ENCODE measurements around the gene WFDC12.
A peak's percentile ranks its signal among the peaks of the same experiment; 100 is the strongest.
"Not testable (repeated sequence)": the region's sequence is repeated elsewhere in the genome, so short reads cannot be mapped to it uniquely, and the experiment has no call there.

WFDC12 gene, protein sequence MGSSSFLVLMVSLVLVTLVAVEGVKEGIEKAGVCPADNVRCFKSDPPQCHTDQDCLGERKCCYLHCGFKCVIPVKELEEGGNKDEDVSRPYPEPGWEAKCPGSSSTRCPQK

DNA sequence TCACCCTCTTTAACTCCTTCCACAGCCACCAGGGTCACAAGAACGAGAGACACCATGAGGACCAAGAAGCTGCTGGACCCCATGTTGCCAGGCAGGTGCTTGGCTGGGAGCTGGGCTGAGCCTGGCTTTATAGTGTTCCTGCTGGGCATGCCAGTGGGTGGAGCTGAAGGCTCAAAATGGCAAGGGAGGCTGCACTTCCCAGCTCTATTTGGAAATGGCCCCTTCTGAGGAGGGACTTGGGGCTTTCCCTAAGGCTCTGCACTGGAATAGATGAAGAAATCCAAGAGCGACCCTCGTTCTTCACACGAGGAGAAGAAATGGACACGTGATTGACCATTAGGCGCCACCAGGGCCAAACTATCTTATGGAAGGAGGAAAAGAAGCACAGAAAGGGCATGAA, at the start of gene WFDC12:
Gene WFDC12 (minus strand): TSS at position 101 of the 400 bp plus-strand sequence. CDS start 18 bp downstream, at position 83.
- no peak for DNase-seq

DNA sequence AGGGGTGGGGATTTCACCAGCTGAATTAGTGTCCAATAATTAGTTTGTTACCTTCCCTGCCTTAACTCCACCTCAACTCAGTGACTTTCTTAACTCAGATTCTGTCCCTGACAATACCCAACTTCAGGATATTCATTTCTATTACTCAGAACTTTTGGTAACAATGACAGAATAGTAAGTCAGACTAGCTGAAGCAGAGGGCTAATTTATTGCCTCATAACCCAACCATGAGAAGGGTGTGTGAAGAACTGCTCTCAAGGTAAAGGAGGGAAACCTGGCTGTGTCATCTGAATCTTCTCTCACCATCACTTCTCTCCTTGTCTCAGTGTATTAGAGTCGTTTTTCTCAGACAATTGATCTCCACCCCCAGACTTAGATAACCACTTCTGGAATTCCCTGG, 49.3 kb upstream of the WFDC12 start:
- DNase-seq: no peak

DNA sequence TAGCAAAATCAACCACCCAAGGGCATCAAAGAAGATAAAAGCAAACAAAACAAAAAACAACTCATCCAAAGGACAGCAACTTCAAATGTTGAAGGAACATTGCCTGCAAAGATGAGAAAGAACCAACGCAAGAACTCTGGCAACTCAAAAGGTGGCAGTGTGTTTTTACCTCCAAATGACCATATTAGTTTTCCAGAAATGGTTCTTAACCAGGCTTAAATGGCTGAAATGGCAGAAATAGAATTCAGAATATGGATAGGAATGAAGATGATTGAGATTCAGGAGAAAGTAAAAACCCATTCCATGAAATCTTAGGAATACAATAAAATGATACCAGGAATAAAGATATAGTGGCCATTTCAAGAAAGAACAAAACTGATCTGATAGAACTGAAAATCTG, 40.6 kb upstream of the WFDC12 start:
- DNase-seq: no peak

- no peak for DNase-seq
These were observed 39.0 kb upstream of the WFDC12 start for GRCh38 chr20:45163083-45163803.

DNA sequence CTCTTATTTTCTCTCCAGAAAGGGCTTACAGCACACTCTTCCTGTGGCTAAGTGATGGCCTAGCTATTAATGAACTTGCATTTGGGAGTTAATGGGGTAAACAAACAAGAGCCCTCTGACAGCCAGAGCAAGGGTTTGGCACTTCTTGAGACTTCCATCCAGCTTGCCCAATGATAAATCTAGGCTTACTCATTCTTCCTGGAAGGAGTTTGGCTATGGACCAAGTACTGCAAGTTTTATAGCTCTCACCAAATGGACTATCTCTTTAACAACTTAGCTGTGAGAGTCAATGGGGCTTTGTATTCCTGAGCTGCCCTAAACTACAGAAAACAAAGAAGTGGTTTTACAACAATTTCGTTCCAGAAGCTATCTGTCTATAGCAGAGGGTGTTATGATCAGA, 33.7 kb upstream of the WFDC12 start:
- DNase-seq: peak; percentile 67

DNA sequence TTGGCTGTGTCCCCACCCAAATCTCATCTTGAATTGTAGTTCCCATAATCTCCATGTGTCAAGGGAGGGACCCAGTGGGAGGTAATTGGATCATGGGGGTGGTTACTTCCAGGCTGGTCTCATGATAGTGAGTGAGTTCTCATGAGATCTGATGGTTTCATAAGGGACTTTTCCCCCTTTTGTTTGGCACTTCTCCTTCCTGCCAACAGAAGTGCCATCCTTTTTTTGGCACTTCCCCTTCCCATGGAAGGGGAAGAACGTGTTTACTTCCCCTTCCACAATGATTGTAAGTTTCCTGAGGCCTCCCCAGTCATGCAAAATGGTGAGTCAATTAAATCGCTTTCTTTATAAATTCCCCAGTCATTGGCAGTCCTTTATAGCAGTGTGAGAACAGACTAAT, 32.4 kb upstream of the WFDC12 start:
- no peak for DNase-seq

- not testable (repeated sequence) for DNase-seq
These were observed 30.5 kb upstream of the WFDC12 start for GRCh38 chr20:45154794-45155193.

DNA sequence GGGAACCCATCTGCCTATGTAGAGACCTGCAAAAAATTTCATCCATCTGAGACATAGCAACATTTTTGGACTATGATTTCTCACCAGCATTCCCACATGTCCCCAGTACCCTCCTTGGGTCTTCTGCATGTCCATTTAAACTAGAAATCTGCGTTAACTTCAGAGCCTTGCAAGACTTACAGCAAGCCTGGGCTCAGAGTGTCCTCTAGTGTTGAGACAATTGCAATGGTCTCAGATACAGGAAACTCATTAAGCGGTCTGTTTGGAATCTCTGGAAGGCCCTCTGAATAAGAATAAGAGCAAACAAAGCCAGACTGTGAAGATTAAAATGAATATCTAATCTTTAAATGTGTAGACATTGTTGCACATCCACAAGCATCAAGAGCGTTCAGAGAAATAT, 29.9 kb upstream of the WFDC12 start:
- DNase-seq: no peak

- no peak for DNase-seq
These were observed 29.5 kb upstream of the WFDC12 start for GRCh38 chr20:45153752-45154151.

DNA sequence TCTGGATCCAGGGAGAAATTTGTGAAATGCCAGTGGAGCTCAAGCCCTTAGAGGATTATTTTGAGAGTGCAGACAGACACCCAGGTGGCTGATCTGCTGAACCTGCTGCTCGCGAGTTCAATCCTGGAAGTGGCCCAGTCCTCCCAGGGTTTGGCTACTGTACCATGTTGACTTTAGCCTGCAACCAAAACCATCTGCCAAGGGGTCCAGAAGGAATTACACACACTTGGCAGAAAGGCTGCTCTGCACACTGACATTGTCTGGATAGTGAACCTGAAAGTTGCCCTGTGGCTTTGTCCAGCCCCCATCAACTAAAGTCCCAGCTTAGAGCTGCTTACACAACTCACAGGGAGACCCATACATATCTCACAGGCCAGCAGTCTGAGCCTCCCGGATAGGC, 28.9 kb upstream of the WFDC12 start:
- no peak for DNase-seq

- DNase-seq: no peak
These were observed 28.1 kb upstream of the WFDC12 start for GRCh38 chr20:45152405-45152804.

- no peak for DNase-seq
These were observed 24.8 kb upstream of the WFDC12 start for GRCh38 chr20:45149062-45149461.

- no peak for DNase-seq
These were observed 16.6 kb upstream of the WFDC12 start for GRCh38 chr20:45140836-45141235.

- DNase-seq: not testable (repeated sequence)
These were observed 15.6 kb upstream of the WFDC12 start for GRCh38 chr20:45139733-45140375.

DNA sequence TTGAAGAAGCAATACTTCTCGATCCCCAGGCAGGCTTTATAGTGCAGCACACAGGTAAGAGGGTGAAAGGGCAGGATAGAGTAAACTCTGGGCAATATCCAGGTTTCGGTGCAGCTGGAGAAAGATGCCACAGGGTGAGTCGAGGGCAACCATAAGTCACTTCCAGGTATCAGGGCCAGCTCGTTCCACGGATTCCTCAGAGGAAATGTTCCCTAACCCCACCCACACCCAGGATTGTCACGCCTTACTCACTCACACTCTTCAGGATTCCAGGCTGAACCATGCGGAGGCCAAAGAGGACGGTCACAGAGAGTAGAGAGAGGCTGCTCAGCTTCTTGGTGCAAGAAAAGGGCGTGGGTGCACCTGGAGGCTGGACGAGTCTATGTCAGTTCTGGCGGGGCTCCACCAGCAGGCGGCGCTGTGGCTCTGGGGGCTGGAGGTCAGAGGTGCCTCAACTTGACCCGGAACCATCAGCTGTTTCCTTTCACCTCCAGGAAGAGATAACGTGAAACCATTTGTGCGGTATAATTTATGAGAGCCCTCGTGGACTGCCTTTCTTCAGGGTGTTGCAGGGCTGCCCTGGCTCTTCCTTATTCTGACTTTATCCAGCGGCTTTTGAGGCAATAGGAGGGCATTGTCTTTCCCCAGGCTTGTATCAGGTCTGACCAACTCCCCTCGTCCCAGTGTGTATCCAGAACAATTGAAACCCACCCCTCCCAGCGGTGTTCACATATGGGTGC, 14.5 kb upstream of the WFDC12 start:
- no peak for DNase-seq

- DNase-seq: no peak
These were observed 12.6 kb upstream of the WFDC12 start for GRCh38 chr20:45136911-45137310.

DNA sequence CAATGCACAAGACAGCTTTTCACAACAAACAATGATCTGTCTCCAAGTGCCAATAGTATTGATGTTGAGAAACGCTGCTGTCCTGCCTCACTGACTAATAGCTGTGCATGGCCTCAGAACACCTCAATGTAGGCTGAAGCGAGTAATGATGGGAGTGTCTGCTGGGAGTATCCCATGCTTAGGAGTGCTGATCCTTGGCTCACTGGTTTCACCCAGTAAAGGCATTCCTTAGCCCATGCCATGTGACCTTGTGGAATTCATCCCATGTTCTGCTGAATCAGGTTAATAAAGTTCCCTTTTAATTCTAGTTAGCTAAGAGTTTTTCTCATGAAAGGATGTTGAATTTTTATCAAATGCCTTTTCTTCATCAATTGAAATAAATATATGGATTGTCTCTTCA, 3.8 kb upstream of the WFDC12 start:
- no peak for DNase-seq

DNA sequence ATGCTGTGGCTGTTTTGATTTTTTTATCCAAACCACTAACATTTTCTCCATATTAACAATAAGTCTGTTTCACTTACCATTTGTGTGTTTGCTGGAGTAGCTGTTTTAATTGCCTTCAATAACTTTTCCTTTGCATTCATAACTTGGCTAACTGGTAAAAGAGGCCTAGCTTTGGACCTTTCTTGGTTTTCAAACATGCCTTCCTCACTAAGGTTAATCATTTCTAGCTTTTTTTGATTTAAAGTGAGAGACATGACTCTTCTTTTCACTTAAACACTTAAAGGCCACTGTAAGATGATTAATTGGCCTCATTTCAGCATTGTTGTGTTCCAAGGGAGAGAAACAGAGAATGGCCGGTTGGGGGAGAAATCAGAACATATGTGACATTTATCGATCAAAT, 2.9 kb downstream of the WFDC12 start:
- no peak for DNase-seq

DNA sequence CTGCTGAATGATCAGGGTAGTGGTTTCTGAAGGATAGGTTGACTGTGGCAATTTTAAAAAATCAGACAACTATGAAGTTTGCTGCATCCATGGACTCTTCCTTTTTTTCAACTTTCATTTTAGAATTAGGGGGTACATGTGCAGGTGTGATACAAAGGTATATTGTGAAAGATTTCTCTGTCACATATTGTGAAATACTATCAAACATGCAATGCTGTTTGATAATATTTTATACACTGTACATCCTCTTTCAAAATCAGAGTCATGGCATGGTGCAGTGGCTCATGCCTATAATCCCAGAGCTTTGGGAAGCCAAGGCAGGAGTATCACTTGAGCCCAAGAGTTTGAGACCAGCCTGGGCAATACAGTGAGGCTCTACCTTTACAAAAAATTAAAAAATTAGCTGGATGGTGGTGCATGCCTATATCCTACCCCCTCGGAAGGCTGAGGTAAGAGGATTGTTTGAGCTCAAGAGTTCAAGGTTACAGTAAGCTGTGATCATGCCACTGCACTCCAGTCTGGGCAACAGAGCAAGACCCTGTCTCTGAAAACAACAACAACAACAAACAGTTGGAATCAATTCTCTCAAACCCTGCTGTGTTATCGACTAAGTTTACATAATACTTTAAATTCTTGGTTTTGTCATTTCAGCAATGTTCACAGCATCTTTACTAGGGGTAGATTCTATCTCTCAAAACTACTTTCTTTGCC, 4.6 kb downstream of the WFDC12 start:
- no peak for DNase-seq

- no peak for DNase-seq
These were observed 6.2 kb downstream of the WFDC12 start for GRCh38 chr20:45118028-45118427.

GRCh38 chr20:45117581-45117980, 6.7 kb downstream of the WFDC12 start:
- DNase-seq: no peak

- no peak for DNase-seq
These were observed 8.4 kb downstream of the WFDC12 start for GRCh38 chr20:45115829-45116228.

DNA sequence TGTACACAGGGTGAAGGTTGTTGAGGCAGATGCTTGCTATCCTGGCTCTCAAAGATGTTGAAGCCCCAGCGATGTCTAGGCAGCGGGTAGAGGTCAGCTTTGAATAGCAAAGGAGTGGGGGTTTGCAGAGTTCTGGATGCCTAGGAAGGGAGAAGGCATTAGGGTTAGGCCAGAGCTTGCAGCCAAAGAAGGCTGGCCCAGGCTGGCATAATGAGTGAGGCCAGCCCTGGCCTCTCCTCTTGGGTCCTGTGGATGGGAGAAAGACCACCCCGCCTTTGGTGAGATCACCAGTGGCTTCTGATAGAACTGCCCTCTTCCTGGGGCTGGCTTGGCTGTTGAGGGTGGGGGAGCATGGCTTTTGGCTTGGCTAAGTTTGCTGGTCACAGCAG, 8.9 kb downstream of the WFDC12 start:
- DNase-seq: no peak

All from HCEC 1CT (cell line).